ENCODE results near the gene KCNK7.

GRCh38 chr11:65572356-65573051 lies 23.1 kb downstream of the KCNK7 start, which contains the start of gene FAM89B:
- TF ChIP-seq CTCF (IDR thresholded peaks at IDR 0.05) (peak in 2 of 6 experiments; percentile 5 to 9), POLR2A (IDR thresholded peaks at IDR 0.05) (peak in 1 of 2 donors; percentile 74)

Measured in Peyer's patch (tissue), 4 donors.